Activated CD8-positive, alpha-beta memory T cell treated with anti-CD3 and anti-CD28 coated beads, Interleukin-2, amount 10 ng/mL, durations not matched to agents 7 days and 5 days (primary cell): ENCODE measurements around the gene LCMT1. TPM values are rescaled to one million over a fixed set of nuclear protein-coding genes. Genes with fewer than 3 reads are reported as not detected.

Experiments used
- ATAC-seq: fragments of 150-1000 bp; cut with Tn5 transposase; one replicate; pipeline ENCODE4 v1.10.0; 2021; ENCODE audit warnings: moderate library complexity
- CTCF ChIA-PET: fragments of 350-600 bp; sonication (Branson Sonifier 250); formaldehyde crosslinking; loops from one replicate; lab custom pipeline; 2021; ENCODE audit warnings: antibody characterized with exemption; lab: Charles Lee
- DNase-seq: peaks from one replicate; pipeline ENCODE4 v3.0.0-alpha.2; 2020
- H3K27ac Mint-ChIP-seq: one replicate; pipeline ENCODE4 v1.8.0; 2021; ENCODE audit warnings: mild to moderate bottlenecking, mixed read lengths
- H3K27me3 Mint-ChIP-seq: one replicate; pipeline ENCODE4 v1.8.0; 2021; ENCODE audit warnings: mixed read lengths
- H3K36me3 Mint-ChIP-seq: one replicate; pipeline ENCODE4 v1.8.0; 2021; ENCODE audit warnings: mild to moderate bottlenecking, mixed read lengths
- H3K4me1 Mint-ChIP-seq: one replicate; pipeline ENCODE4 v1.8.0; 2021; ENCODE audit warnings: mixed read lengths
- H3K4me3 Mint-ChIP-seq: one replicate; pipeline ENCODE4 v1.8.0; 2021; ENCODE audit warnings: mild to moderate bottlenecking, moderate library complexity, mixed read lengths
- H3K9me3 Mint-ChIP-seq: one replicate; pipeline ENCODE4 v1.8.0; 2022; ENCODE audit warnings: low read depth, mixed read lengths
- total RNA-seq, 2 experiments: library from RNA; stranded (reverse); gene quantifications; one replicate each; pipeline ENCODE4 v1.2.3, GENCODE V29; 2021

LCMT1 gene
- total RNA-seq, 2 experiments from 2014 or later, result 38.9 to 44.6 TPM

GRCh38 chr16:25135254-25135878 lies 23.8 kb downstream of the LCMT1 start:
- H3K27ac Mint-ChIP-seq, result no peak overlapping the region
- H3K27me3 Mint-ChIP-seq, result no peaks in the 10 kb centered on the region
- ATAC-seq (no peak), DNase-seq (no peak)
- no peaks in the 10 kb centered on the region for H3K4me1 Mint-ChIP-seq
- peaks cover 13% of the 10 kb centered on the region for H3K36me3 Mint-ChIP-seq
- no peaks in the 10 kb centered on the region for H3K9me3 Mint-ChIP-seq
- CTCF ChIA-PET, result interaction anchor here (1.3 kb wide), 1 partner anchor 155 kb away, joined by 3 read pairs; no protein-coding TSS in a partner anchor
- no peak overlapping the region for H3K4me3 Mint-ChIP-seq

- DNase-seq (no peak), ATAC-seq (no peak)
- Mint-ChIP-seq H3K4me3 (no peak overlapping the region), H3K36me3 (peaks cover 16% of the 10 kb centered on the region), H3K9me3 (no peaks in the 10 kb centered on the region), H3K4me1 (no peaks in the 10 kb centered on the region), H3K27ac (no peak overlapping the region), H3K27me3 (no peaks in the 10 kb centered on the region)
- CTCF ChIA-PET, result interaction anchor here (0.8 to 2.0 kb wide), 3 partner anchors 10 to 123 kb away, joined by 3 to 6 read pairs (median 3); no protein-coding TSS in a partner anchor
Measured at GRCh38 chr16:25138130-25138529, 26.6 kb downstream of the LCMT1 start.

GRCh38 chr16:25140459-25140858 lies 28.9 kb downstream of the LCMT1 start:
- ATAC-seq (no peak), DNase-seq (no peak)

GRCh38 chr16:25141648-25142047 lies 30.1 kb downstream of the LCMT1 start:
- DNase-seq (no peak), ATAC-seq (no peak)
- Mint-ChIP-seq H3K4me1 (no peaks in the 10 kb centered on the region), H3K27me3 (no peaks in the 10 kb centered on the region), H3K36me3 (peaks cover 5% of the 10 kb centered on the region), H3K9me3 (no peaks in the 10 kb centered on the region), H3K27ac (no peak overlapping the region), H3K4me3 (no peak overlapping the region)
- CTCF ChIA-PET, result interaction anchor here (1.2 kb wide), 1 partner anchor 10 kb away, joined by 3 read pairs; no protein-coding TSS in a partner anchor

More at GRCh38 chr16:25140459-25140858, 28.9 kb downstream of the LCMT1 start:
- no peak overlapping the region for H3K27ac Mint-ChIP-seq
- CTCF ChIA-PET, result no interaction called here
- H3K36me3 Mint-ChIP-seq, result peaks cover 5% of the 10 kb centered on the region
- H3K4me1 Mint-ChIP-seq, result no peaks in the 10 kb centered on the region
- no peaks in the 10 kb centered on the region for H3K27me3 Mint-ChIP-seq
- H3K9me3 Mint-ChIP-seq, result no peaks in the 10 kb centered on the region
- H3K4me3 Mint-ChIP-seq, result no peak overlapping the region

- Mint-ChIP-seq H3K27me3 (no peaks in the 10 kb centered on the region), H3K36me3 (peaks cover 5% of the 10 kb centered on the region), H3K9me3 (no peaks in the 10 kb centered on the region), H3K4me1 (no peaks in the 10 kb centered on the region), H3K27ac (no peak overlapping the region), H3K4me3 (no peak overlapping the region)
- CTCF ChIA-PET, result interaction anchor here (1.1 kb wide), 1 partner anchor 81 kb away, joined by 3 read pairs; no protein-coding TSS in a partner anchor
- ATAC-seq, result no peak
- DNase-seq, result no peak
Measured at GRCh38 chr16:25143928-25144327, 32.4 kb downstream of the LCMT1 start.

- H3K9me3 Mint-ChIP-seq, result no peaks in the 10 kb centered on the region
- DNase-seq, result no peak
- CTCF ChIA-PET, result interaction anchor here (1.1 kb wide), 1 partner anchor 76 kb away, joined by 3 read pairs; no protein-coding TSS in a partner anchor
- peaks cover 6% of the 10 kb centered on the region for H3K36me3 Mint-ChIP-seq
- no peaks in the 10 kb centered on the region for H3K27me3 Mint-ChIP-seq
- H3K27ac Mint-ChIP-seq, result no peak overlapping the region
- no peaks in the 10 kb centered on the region for H3K4me1 Mint-ChIP-seq
- ATAC-seq, result no peak
- H3K4me3 Mint-ChIP-seq, result no peak overlapping the region
Measured at GRCh38 chr16:25148568-25149215, 37.1 kb downstream of the LCMT1 start.

GRCh38 chr16:25151996-25152395 lies 40.5 kb downstream of the LCMT1 start:
- CTCF ChIA-PET, result interaction anchor here (0.8 to 2.0 kb wide), 3 partner anchors 10 to 73 kb away, joined by 3 to 6 read pairs (median 5); no protein-coding TSS in a partner anchor
- H3K9me3 Mint-ChIP-seq, result no peaks in the 10 kb centered on the region
- no peak overlapping the region for H3K4me3 Mint-ChIP-seq
- no peaks in the 10 kb centered on the region for H3K27me3 Mint-ChIP-seq
- no peak for DNase-seq
- peaks cover 11% of the 10 kb centered on the region for H3K4me1 Mint-ChIP-seq
- no peak for ATAC-seq
- peaks cover 16% of the 10 kb centered on the region for H3K36me3 Mint-ChIP-seq
- H3K27ac Mint-ChIP-seq, result no peak overlapping the region

- Mint-ChIP-seq H3K27me3 (no peaks in the 10 kb centered on the region), H3K4me1 (peaks cover 11% of the 10 kb centered on the region), H3K36me3 (peaks cover 23% of the 10 kb centered on the region), H3K9me3 (no peaks in the 10 kb centered on the region), H3K27ac (peak overlapping the region; percentile 37), H3K4me3 (no peak overlapping the region)
- DNase-seq (peak; percentile 42), ATAC-seq (peak; percentile 55)
- CTCF ChIA-PET, result no interaction called here
Measured at GRCh38 chr16:25155553-25156460, 44.3 kb downstream of the LCMT1 start.

GRCh38 chr16:25157271-25157875 lies 45.8 kb downstream of the LCMT1 start:
- Mint-ChIP-seq H3K4me3 (no peak overlapping the region), H3K27me3 (no peaks in the 10 kb centered on the region), H3K9me3 (no peaks in the 10 kb centered on the region), H3K4me1 (peaks cover 11% of the 10 kb centered on the region), H3K36me3 (peaks cover 23% of the 10 kb centered on the region), H3K27ac (no peak overlapping the region)
- ATAC-seq, result no peak
- DNase-seq, result no peak
- CTCF ChIA-PET, result interaction anchor here (0.9 kb wide), 1 partner anchor 68 kb away, joined by 3 read pairs; no protein-coding TSS in a partner anchor

GRCh38 chr16:25158401-25158800 lies 46.9 kb downstream of the LCMT1 start:
- Mint-ChIP-seq H3K9me3 (no peaks in the 10 kb centered on the region), H3K4me1 (peaks cover 11% of the 10 kb centered on the region), H3K27me3 (no peaks in the 10 kb centered on the region), H3K27ac (no peak overlapping the region), H3K36me3 (peaks cover 20% of the 10 kb centered on the region), H3K4me3 (no peak overlapping the region)
- DNase-seq, result no peak
- CTCF ChIA-PET, result no interaction called here
- no peak for ATAC-seq

- no peak for ATAC-seq
Measured at GRCh38 chr16:25161753-25162367, 50.3 kb downstream of the LCMT1 start.

GRCh38 chr16:25163683-25164082 lies 52.1 kb downstream of the LCMT1 start:
- DNase-seq (no peak), ATAC-seq (no peak)
- no peaks in the 10 kb centered on the region for H3K9me3 Mint-ChIP-seq
- peaks cover 21% of the 10 kb centered on the region for H3K36me3 Mint-ChIP-seq
- no peaks in the 10 kb centered on the region for H3K4me1 Mint-ChIP-seq
- H3K27me3 Mint-ChIP-seq, result no peaks in the 10 kb centered on the region
- no peak overlapping the region for H3K27ac Mint-ChIP-seq
- no peak overlapping the region for H3K4me3 Mint-ChIP-seq
- CTCF ChIA-PET, result no interaction called here

More at GRCh38 chr16:25161753-25162367, 50.3 kb downstream of the LCMT1 start:
- no peak overlapping the region for H3K4me3 Mint-ChIP-seq
- no peak overlapping the region for H3K27ac Mint-ChIP-seq
- H3K4me1 Mint-ChIP-seq, result no peaks in the 10 kb centered on the region
- H3K9me3 Mint-ChIP-seq, result no peaks in the 10 kb centered on the region
- H3K36me3 Mint-ChIP-seq, result peaks cover 21% of the 10 kb centered on the region
- CTCF ChIA-PET, result no interaction called here
- no peak for DNase-seq
- no peaks in the 10 kb centered on the region for H3K27me3 Mint-ChIP-seq
